Spleen (tissue), 7 donors: Measurements from ENCODE around the gene C1orf198.

Experiments used
- POLR2A ChIP-seq, 3 donors: fragments of 450-650 bp; IDR thresholded peaks; one replicate each; pipeline ENCODE4 v1.5.1; 2017; ENCODE audit warnings: antibody characterized with exemption in 3 of 3, mild to moderate bottlenecking in 1 of 3
- POLR2AphosphoS5 ChIP-seq, 3 donors: sonication (generic); formaldehyde crosslinking; IDR thresholded peaks; one replicate each; pipeline ENCODE4 v1.5.1; 2017; ENCODE audit warnings: antibody characterized with exemption in 3 of 3
- TF ChIP-seq, protein P1 (sequence below), 11 experiments: fragments of 200-600 bp in 7 of 11; fragments of 450-650 bp in 4 of 11; sonication (generic) in 4 of 11; IDR thresholded peaks in 8 of 11; conservative IDR thresholded peaks in 3 of 11; 1 replicate in 7 of 11; 2 replicates in 4 of 11; pipeline versions ENCODE4 v1.4.0 to v1.8.0; 2016 to 2021; ENCODE audit warnings: antibody characterized with exemption in 11 of 11, inconsistent platforms in 4 of 11, mild to moderate bottlenecking in 1 of 11
- donor health status: DM: no; HTN: no; CAD: no; lungs with moderate emphysema.
- donor health status: DM: no; HTN: no; CAD: no.
- donor health status: DM: no; HTN: no; CAD: no.

- TF ChIP-seq, protein P1, sequence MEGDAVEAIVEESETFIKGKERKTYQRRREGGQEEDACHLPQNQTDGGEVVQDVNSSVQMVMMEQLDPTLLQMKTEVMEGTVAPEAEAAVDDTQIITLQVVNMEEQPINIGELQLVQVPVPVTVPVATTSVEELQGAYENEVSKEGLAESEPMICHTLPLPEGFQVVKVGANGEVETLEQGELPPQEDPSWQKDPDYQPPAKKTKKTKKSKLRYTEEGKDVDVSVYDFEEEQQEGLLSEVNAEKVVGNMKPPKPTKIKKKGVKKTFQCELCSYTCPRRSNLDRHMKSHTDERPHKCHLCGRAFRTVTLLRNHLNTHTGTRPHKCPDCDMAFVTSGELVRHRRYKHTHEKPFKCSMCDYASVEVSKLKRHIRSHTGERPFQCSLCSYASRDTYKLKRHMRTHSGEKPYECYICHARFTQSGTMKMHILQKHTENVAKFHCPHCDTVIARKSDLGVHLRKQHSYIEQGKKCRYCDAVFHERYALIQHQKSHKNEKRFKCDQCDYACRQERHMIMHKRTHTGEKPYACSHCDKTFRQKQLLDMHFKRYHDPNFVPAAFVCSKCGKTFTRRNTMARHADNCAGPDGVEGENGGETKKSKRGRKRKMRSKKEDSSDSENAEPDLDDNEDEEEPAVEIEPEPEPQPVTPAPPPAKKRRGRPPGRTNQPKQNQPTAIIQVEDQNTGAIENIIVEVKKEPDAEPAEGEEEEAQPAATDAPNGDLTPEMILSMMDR (IDR thresholded peaks at IDR 0.05 in 8 of 11, conservative IDR thresholded peaks at IDR 0.05 in 3 of 11): no peak
- TF ChIP-seq POLR2A (IDR thresholded peaks at IDR 0.05): no peak
- TF ChIP-seq POLR2AphosphoS5 (IDR thresholded peaks at IDR 0.05): no peak
Observed at GRCh38 chr1:230848235-230848634, 20.1 kb downstream of the C1orf198 start.
